ENCODE data around the gene SOD2.

Gene SOD2

DNA sequence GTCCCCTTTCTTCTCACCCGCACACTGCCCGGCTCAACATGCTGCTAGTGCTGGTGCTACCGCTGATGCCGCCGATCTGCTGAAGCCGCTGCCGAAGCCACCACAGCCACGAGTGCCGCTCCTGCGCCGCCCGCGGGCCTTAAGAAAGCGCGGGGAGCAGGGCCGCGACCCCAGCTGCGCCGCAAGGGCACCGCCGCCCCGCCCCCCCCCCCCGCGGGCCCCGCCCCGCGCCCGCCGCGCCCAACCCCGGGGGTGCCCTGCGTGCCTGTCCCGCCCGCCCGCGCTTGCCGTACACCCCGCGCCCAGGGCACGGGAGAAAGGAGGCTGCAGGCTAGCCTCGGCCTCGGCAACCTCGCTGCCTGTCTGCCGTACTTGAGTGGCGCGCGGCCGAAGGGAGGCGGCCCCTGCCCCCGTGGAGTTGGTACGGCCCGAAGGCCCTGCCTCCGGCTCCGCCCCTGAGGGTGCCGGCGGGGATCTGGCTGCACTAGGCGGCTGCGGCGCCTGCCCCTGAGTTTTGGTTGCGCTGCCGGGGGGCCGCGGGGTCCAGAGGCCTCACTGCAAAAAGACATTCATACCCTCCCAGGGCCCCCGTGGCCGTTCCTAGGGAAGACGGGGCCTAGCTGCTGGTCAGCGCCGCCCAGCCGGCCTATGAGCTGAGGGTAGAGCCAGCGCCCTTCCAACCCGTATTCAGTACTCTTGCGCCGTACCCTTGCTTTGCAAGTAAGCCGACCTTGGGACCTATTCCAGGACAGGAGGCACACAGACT, at the start of gene SOD2 (continued):
- TF ChIP-seq ZNF140 (tag by site-specific recombination; IDR thresholded peaks at IDR 0.05): no peak
- TF ChIP-seq ZNF335 (tag by site-specific recombination; conservative IDR thresholded peaks at IDR 0.05): peak; percentile 95
- TF ChIP-seq ZNF510 (tag by site-specific recombination; IDR thresholded peaks at IDR 0.05; ENCODE audit: insufficient replicate concordance): no peak
- no peak for TF ChIP-seq ZNF292 (tag by site-specific recombination; IDR thresholded peaks at IDR 0.05; ENCODE audit: borderline replicate concordance, low read depth)
- TF ChIP-seq OSR2 (tag by site-specific recombination; IDR thresholded peaks at IDR 0.05): peak; percentile 29; the same call in 1 of the 2 replicates
- TF ChIP-seq ZNF324 (tag by site-specific recombination; IDR thresholded peaks at IDR 0.05): peak; percentile 41; the same call in 1 of the 2 replicates
- TF ChIP-seq ZNF830 (tag by site-specific recombination; IDR thresholded peaks at IDR 0.05; ENCODE audit: low read depth): no peak
- TF ChIP-seq ZNF423 (tag by site-specific recombination; IDR thresholded peaks at IDR 0.05): no peak
- TF ChIP-seq, protein P1, sequence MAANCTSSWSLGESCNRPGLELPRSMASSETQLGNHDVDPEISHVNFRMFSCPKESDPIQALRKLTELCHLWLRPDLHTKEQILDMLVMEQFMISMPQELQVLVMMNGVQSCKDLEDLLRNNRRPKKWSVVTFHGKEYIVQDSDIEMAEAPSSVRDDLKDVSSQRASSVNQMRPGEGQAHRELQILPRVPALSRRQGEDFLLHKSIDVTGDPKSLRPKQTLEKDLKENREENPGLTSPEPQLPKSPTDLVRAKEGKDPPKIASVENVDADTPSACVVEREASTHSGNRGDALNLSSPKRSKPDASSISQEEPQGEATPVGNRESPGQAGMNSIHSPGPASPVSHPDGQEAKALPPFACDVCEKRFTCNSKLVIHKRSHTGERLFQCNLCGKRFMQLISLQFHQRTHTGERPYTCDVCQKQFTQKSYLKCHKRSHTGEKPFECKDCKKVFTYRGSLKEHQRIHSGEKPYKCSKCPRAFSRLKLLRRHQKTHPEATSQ (tag by site-specific recombination; IDR thresholded peaks at IDR 0.05): no peak
- TF ChIP-seq MEIS1 (CRISPR knock-in tag; IDR thresholded peaks at IDR 0.05; ENCODE audit: borderline replicate concordance): no peak
- TF ChIP-seq, protein P2, sequence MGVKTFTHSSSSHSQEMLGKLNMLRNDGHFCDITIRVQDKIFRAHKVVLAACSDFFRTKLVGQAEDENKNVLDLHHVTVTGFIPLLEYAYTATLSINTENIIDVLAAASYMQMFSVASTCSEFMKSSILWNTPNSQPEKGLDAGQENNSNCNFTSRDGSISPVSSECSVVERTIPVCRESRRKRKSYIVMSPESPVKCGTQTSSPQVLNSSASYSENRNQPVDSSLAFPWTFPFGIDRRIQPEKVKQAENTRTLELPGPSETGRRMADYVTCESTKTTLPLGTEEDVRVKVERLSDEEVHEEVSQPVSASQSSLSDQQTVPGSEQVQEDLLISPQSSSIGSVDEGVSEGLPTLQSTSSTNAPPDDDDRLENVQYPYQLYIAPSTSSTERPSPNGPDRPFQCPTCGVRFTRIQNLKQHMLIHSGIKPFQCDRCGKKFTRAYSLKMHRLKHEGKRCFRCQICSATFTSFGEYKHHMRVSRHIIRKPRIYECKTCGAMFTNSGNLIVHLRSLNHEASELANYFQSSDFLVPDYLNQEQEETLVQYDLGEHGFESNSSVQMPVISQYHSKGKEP (tag by site-specific recombination; IDR thresholded peaks at IDR 0.05): peak; percentile 55; the same call in 1 of the 2 replicates
- no peak for TF ChIP-seq ZNF837 (tag by site-specific recombination; IDR thresholded peaks at IDR 0.05)
- TF ChIP-seq ZNF621 (tag by site-specific recombination; IDR thresholded peaks at IDR 0.05): no peak
- TF ChIP-seq, protein P3, sequence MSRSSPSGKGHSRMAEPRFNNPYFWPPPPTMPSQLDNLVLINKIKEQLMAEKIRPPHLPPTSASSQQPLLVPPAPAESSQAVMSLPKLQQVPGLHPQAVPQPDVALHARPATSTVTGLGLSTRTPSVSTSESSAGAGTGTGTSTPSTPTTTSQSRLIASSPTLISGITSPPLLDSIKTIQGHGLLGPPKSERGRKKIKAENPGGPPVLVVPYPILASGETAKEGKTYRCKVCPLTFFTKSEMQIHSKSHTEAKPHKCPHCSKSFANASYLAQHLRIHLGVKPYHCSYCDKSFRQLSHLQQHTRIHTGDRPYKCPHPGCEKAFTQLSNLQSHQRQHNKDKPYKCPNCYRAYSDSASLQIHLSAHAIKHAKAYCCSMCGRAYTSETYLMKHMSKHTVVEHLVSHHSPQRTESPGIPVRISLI (tag by site-specific recombination; IDR thresholded peaks at IDR 0.05): no peak
- no peak for TF ChIP-seq ZNF394 (tag by site-specific recombination; IDR thresholded peaks at IDR 0.05; ENCODE audit: borderline replicate concordance)
- TF ChIP-seq, protein P4, sequence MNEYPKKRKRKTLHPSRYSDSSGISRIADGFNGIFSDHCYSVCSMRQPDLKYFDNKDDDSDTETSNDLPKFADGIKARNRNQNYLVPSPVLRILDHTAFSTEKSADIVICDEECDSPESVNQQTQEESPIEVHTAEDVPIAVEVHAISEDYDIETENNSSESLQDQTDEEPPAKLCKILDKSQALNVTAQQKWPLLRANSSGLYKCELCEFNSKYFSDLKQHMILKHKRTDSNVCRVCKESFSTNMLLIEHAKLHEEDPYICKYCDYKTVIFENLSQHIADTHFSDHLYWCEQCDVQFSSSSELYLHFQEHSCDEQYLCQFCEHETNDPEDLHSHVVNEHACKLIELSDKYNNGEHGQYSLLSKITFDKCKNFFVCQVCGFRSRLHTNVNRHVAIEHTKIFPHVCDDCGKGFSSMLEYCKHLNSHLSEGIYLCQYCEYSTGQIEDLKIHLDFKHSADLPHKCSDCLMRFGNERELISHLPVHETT (tag by site-specific recombination; IDR thresholded peaks at IDR 0.05): no peak
- TF ChIP-seq, protein P5, sequence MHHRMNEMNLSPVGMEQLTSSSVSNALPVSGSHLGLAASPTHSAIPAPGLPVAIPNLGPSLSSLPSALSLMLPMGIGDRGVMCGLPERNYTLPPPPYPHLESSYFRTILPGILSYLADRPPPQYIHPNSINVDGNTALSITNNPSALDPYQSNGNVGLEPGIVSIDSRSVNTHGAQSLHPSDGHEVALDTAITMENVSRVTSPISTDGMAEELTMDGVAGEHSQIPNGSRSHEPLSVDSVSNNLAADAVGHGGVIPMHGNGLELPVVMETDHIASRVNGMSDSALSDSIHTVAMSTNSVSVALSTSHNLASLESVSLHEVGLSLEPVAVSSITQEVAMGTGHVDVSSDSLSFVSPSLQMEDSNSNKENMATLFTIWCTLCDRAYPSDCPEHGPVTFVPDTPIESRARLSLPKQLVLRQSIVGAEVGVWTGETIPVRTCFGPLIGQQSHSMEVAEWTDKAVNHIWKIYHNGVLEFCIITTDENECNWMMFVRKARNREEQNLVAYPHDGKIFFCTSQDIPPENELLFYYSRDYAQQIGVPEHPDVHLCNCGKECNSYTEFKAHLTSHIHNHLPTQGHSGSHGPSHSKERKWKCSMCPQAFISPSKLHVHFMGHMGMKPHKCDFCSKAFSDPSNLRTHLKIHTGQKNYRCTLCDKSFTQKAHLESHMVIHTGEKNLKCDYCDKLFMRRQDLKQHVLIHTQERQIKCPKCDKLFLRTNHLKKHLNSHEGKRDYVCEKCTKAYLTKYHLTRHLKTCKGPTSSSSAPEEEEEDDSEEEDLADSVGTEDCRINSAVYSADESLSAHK (tag by site-specific recombination; IDR thresholded peaks at IDR 0.05): no peak
- TF ChIP-seq KLF16 (tag by site-specific recombination; IDR thresholded peaks at IDR 0.05): peak; percentile 83; the same call in 1 of the 2 replicates
- no peak; the same call in 1 of the 2 replicates for TF ChIP-seq GLIS1 (tag by site-specific recombination; IDR thresholded peaks at IDR 0.05)
- no peak for TF ChIP-seq ZNF596 (tag by site-specific recombination; IDR thresholded peaks at IDR 0.05)
- no peak for TF ChIP-seq GFI1B (tag by site-specific recombination; IDR thresholded peaks at IDR 0.05)
- TF ChIP-seq KLF9 (tag by site-specific recombination; IDR thresholded peaks at IDR 0.05; ENCODE audit: low read depth): peak; percentile 77; the same call in 1 of the 2 replicates
- TF ChIP-seq ZXDB (tag by site-specific recombination; IDR thresholded peaks at IDR 0.05): peak; percentile 86
- no peak for TF ChIP-seq ZNF571 (tag by site-specific recombination; IDR thresholded peaks at IDR 0.05)
- TF ChIP-seq, protein P6, sequence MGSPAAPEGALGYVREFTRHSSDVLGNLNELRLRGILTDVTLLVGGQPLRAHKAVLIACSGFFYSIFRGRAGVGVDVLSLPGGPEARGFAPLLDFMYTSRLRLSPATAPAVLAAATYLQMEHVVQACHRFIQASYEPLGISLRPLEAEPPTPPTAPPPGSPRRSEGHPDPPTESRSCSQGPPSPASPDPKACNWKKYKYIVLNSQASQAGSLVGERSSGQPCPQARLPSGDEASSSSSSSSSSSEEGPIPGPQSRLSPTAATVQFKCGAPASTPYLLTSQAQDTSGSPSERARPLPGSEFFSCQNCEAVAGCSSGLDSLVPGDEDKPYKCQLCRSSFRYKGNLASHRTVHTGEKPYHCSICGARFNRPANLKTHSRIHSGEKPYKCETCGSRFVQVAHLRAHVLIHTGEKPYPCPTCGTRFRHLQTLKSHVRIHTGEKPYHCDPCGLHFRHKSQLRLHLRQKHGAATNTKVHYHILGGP (tag by site-specific recombination; IDR thresholded peaks at IDR 0.05): no peak
- TF ChIP-seq, protein P7, sequence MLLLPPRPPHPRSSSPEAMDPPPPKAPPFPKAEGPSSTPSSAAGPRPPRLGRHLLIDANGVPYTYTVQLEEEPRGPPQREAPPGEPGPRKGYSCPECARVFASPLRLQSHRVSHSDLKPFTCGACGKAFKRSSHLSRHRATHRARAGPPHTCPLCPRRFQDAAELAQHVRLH (tag by site-specific recombination; IDR thresholded peaks at IDR 0.05): no peak
- no peak for TF ChIP-seq ZNF211 (tag by site-specific recombination; IDR thresholded peaks at IDR 0.05; ENCODE audit: low read depth)
